ENCODE measurements around the gene CDC25A. TPM values are rescaled to one million over a fixed set of nuclear protein-coding genes. Genes with fewer than 3 reads are reported as not detected.

CDC25A gene
- total and polyA plus RNA-seq, 2 of the 8 experiments (the other 6 are each of a cell fraction or from before 2014, with no cell fraction given): 20.7 to 62.1 TPM

GRCh38 chr3:48125886-48126622, 62.2 kb downstream of the CDC25A start:
- H3K23ac ChIP-seq (ENCODE audit: insufficient read length): no peak overlapping the region
- H2BK120ac ChIP-seq (replicated peaks; ENCODE audit: low read depth, low read length): no peak overlapping the region
- H2BK15ac ChIP-seq (ENCODE audit: low read length): no peak overlapping the region
- H4K91ac ChIP-seq (replicated peaks; ENCODE audit: insufficient read length, low read length): no peak overlapping the region
- DNase-seq (ENCODE audit: low read depth in 1 of 2, low spot score in 2 of 2) (no peak), FAIRE-seq (no peak)
- no peak overlapping the region for H2AFZ ChIP-seq (ENCODE audit: low read length)
- no peaks in the 10 kb centered on the region for H3K36me3 ChIP-seq (ENCODE audit: control insufficient read depth in 2 of 4, insufficient read depth in 4 of 4, low read length in 3 of 4)
- H3K56ac ChIP-seq (replicated peaks; ENCODE audit: insufficient read length, low read depth, low read length): no peak overlapping the region
- no peak overlapping the region for H2AK5ac ChIP-seq (ENCODE audit: low read depth, low read length)
- ChIA-PET POLR2A (ENCODE audit: partially characterized antibody) (interaction anchor here (0.6 to 2.0 kb wide), 4 partner anchors 13 to 113 kb away, joined by 3 to 8 read pairs (median 4); no protein-coding TSS in a partner anchor), CTCF (ENCODE audit: partially characterized antibody) (interaction anchor here (0.6 to 1.1 kb wide), 6 partner anchors 8 to 289 kb away, joined by 3 to 7 read pairs (median 4); no protein-coding TSS in a partner anchor)
- H3K9me3 ChIP-seq (ENCODE audit: insufficient read depth in 2 of 2, low read depth in 1 of 2, low read length in 1 of 2): no peaks in the 10 kb centered on the region
- no peak overlapping the region for H2BK5ac ChIP-seq (ENCODE audit: low read depth, low read length)
- H3K4me3 ChIP-seq (ENCODE audit: extremely low read depth in 1 of 4, insufficient read depth in 2 of 4, low read depth in 3 of 4, low read length in 4 of 4): no peak overlapping the region
- H3K4me2 ChIP-seq (ENCODE audit: insufficient read depth in 1 of 2, low read depth in 2 of 2, low read length in 2 of 2): no peak overlapping the region
- H2BK20ac ChIP-seq (ENCODE audit: low read length): no peak overlapping the region
- no peaks in the 10 kb centered on the region for H3K27me3 ChIP-seq (replicated peaks in 1 of 4; ENCODE audit: control insufficient read depth in 3 of 4, extremely low read depth in 1 of 4, insufficient read depth in 3 of 4, low read length in 3 of 4)
- no peak overlapping the region for H3K18ac ChIP-seq (ENCODE audit: extremely low read depth, low read length)
- H3K27ac ChIP-seq (ENCODE audit: low read depth, low read length): no peak overlapping the region
- H3K4ac ChIP-seq (replicated peaks; ENCODE audit: insufficient read length, low read depth, low read length): no peak overlapping the region
- no peak overlapping the region for H3K14ac ChIP-seq (ENCODE audit: insufficient read length)
- no peaks in the 10 kb centered on the region for H4K20me1 ChIP-seq (replicated peaks in 1 of 2; ENCODE audit: control insufficient read depth in 1 of 2, insufficient read depth in 2 of 2, low read length in 2 of 2)
- no peaks in the 10 kb centered on the region for H3K79me2 ChIP-seq (ENCODE audit: control insufficient read depth in 1 of 2, insufficient read depth in 2 of 2, low read length in 2 of 2)
- H4K8ac ChIP-seq (ENCODE audit: extremely low read depth, insufficient read depth, low read length): no peak overlapping the region
- H3K4me1 ChIP-seq (replicated peaks in 1 of 4; ENCODE audit: control insufficient read depth in 3 of 4, insufficient read depth in 4 of 4, low read length in 3 of 4): peaks cover 0 to 7% (median 1%) of the 10 kb centered on the region in 4 experiments; a peak in 4 of 7 replicates
- H3K23me2 ChIP-seq (ENCODE audit: low read depth, low read length): peaks cover 2% of the 10 kb centered on the region; the same call in 1 of the 2 replicates
- H4K5ac ChIP-seq (ENCODE audit: insufficient read length, low read depth, low read length): no peak overlapping the region
- H2BK12ac ChIP-seq (ENCODE audit: low read depth, low read length): no peak overlapping the region
- WGBS, 2 experiments (ENCODE audit: extremely low coverage in 1 of 2, insufficient coverage in 1 of 2, insufficient read length in 1 of 2, insufficient replicate concordance in 2 of 2, low coverage in 1 of 2, low lambda C conversion rate in 2 of 2, missing lambda C conversion rate in 1 of 2): 96% methylated on average over 5 of the region's 9 CpGs; no CpG with 5 or more reads in 1 of the 2 experiments
- TF ChIP-seq PHF8 (conservative IDR thresholded peaks at IDR 0.05; ENCODE audit: low read depth, low read length) (no peak), CBX5 (IDR thresholded peaks at IDR 0.05; ENCODE audit: low read depth, low read length) (no peak)
- no peak overlapping the region for H3K9ac ChIP-seq (replicated peaks in 1 of 4; ENCODE audit: extremely low read depth in 1 of 4, low read depth in 3 of 4, low read length in 3 of 4)
- no peaks in the 10 kb centered on the region for H3K79me1 ChIP-seq (ENCODE audit: low read depth, low read length)

Data from H1 (cell line).